K562 (cell line): Measurements from ENCODE around the gene FAM217B. TPM values are rescaled to one million over a fixed set of nuclear protein-coding genes. Genes with fewer than 3 reads are reported as not detected.

Experiments used
- CEBPB ChIP-seq: fragments of 450-650 bp; IDR thresholded peaks from 2 replicates; pipeline ENCODE4 v1.6.1; 2016; ENCODE audit warnings: missing genetic modification characterization, missing compliant biosample characterization
- DMBX1 ChIP-seq: fragments of 250-450 bp; sonication (Bioruptor Pico); IDR thresholded peaks from 2 replicates; pipeline ENCODE4 v1.8.0; 2022; ENCODE audit warnings: inconsistent platforms, mild to moderate bottlenecking, moderate library complexity, borderline replicate concordance
- HOXB6 ChIP-seq: fragments of 250-450 bp; sonication (Bioruptor Pico); IDR thresholded peaks from 2 replicates; pipeline ENCODE4 v1.5.1; 2022; ENCODE audit warnings: mild to moderate bottlenecking, borderline replicate concordance
- KDM4B ChIP-seq, 2 experiments: fragments of 450-650 bp in 1 of 2; sonication (generic) in 1 of 2; IDR thresholded peaks; 2 replicates each; pipeline ENCODE4 v1.6.1; 2016 to 2017; ENCODE audit warnings: borderline replicate concordance in 2 of 2, antibody characterized with exemption in 1 of 2, low read depth in 1 of 2, mild to moderate bottlenecking in 1 of 2
- NFIC ChIP-seq: fragments of 450-650 bp; IDR thresholded peaks from 2 replicates; pipeline ENCODE4 v1.6.1; 2017; ENCODE audit warnings: mild to moderate bottlenecking, inconsistent platforms
- PRPF4 ChIP-seq: fragments of 200-400 bp; formaldehyde crosslinking; IDR thresholded peaks from one replicate; pipeline ENCODE4 v1.6.1; 2017; ENCODE audit warnings: low read length, low read depth, mild to moderate bottlenecking; ENCODE audit not compliant: insufficient read depth, poor library complexity, severe bottlenecking
- RBFOX2 ChIP-seq: fragments of 200-400 bp; formaldehyde crosslinking; IDR thresholded peaks from 2 replicates; pipeline ENCODE4 v1.6.1; 2017; ENCODE audit warnings: low read depth, mild to moderate bottlenecking, low read length, moderate library complexity
- SRSF1 ChIP-seq: fragments of 200-400 bp; formaldehyde crosslinking; IDR thresholded peaks from 2 replicates; pipeline ENCODE4 v1.6.1; 2017; ENCODE audit warnings: mild to moderate bottlenecking, low read depth, low read length, moderate library complexity
- ZBTB8A ChIP-seq: fragments of 450-650 bp; IDR thresholded peaks from 2 replicates; pipeline ENCODE4 v1.6.1; 2018; ENCODE audit warnings: mild to moderate bottlenecking, moderate library complexity; ENCODE audit not compliant: partially characterized antibody
- polyA plus RNA-seq, 8 experiments: library from polyadenylated mRNA; depleted of rRNA in 4 of 8; stranded (reverse) in 5 of 8; unstranded in 3 of 8; fragments of >200 nt; fragmentation: Nextera tagmentation in 2 of 8; fragmentation: Illumina TruSeq in 1 of 8; extraction: Ambion mirVana in 2 of 8; extraction: Trizol in 1 of 8; gene quantifications; 2 replicates each; pipeline versions ENCODE4 v1.2.1 to v1.2.3, GENCODE V29; 2011 to 2014; ENCODE audit warnings: inconsistent platforms in 1 of 8, missing spikeins in 1 of 8
- total RNA-seq, 7 experiments: library from RNA; depleted of rRNA in 6 of 7; stranded (reverse); fragments of >200 nt in 6 of 7; fragmentation: Illumina TruSeq in 2 of 7; extraction: Trizol in 2 of 7; gene quantifications; 2 replicates each; pipeline versions ENCODE4 v1.2.1 to v1.2.3, GENCODE V29; 2011 to 2021; ENCODE audit warnings: low replicate concordance in 1 of 7
- TF ChIP-seq, protein P1 (sequence below): fragments of 450-650 bp; IDR thresholded peaks from 2 replicates; pipeline ENCODE4 v1.6.1; 2016; ENCODE audit warnings: mild to moderate bottlenecking, moderate library complexity
- TF ChIP-seq, protein P2 (sequence below): fragments of 450-650 bp; IDR thresholded peaks from 2 replicates; pipeline ENCODE4 v1.7.1; 2018; ENCODE audit warnings: mild to moderate bottlenecking, low read depth; ENCODE audit not compliant: partially characterized antibody

The FAM217B gene
- total and polyA plus RNA-seq, 9 of the 15 experiments (the other 6 are each of a cell fraction or from before 2014, with no cell fraction given), result 4.8 to 11.4 (median 6.9) TPM

DNA sequence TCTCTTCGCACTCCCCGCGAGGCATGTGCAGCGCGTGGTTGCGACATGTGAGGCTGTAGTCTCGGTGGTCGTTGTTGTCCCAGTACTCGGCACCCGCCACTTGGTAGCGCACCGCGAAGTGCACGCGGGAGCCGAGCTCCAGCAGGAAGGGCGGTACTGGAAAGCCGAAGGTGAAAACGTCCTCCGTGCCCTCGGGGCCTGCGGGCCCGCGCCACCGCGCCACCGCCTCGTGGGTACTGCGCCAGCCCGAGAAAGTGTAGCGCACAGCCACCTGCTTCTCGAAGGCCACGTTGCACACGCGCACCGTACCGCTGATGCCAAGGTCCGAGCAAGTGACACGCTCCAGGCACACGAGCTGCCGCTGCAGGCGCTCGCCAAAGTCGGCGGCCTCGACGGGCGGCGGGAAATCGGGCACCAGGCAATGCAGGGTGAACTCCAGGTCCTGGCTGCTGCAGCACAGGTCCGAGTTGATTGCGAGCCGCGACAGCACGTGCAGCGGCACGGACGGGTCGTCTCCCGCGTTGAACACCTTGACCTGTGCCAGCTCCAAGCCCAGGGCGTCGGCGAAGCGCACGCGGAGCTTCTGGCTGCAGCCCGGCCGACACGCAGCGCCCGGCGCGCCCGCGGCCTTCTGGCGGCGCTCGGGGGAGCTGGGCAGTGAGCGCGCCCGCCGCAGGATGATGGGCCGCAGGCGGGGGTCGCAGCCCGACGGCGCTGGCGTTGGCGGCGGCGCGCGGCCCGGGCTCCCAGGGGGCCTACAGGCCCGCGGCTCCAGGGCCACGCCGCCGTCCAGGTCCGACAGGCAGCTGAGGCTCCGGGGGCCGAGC, 924 bp upstream of the FAM217B start (continued):
- TF ChIP-seq, protein P1, sequence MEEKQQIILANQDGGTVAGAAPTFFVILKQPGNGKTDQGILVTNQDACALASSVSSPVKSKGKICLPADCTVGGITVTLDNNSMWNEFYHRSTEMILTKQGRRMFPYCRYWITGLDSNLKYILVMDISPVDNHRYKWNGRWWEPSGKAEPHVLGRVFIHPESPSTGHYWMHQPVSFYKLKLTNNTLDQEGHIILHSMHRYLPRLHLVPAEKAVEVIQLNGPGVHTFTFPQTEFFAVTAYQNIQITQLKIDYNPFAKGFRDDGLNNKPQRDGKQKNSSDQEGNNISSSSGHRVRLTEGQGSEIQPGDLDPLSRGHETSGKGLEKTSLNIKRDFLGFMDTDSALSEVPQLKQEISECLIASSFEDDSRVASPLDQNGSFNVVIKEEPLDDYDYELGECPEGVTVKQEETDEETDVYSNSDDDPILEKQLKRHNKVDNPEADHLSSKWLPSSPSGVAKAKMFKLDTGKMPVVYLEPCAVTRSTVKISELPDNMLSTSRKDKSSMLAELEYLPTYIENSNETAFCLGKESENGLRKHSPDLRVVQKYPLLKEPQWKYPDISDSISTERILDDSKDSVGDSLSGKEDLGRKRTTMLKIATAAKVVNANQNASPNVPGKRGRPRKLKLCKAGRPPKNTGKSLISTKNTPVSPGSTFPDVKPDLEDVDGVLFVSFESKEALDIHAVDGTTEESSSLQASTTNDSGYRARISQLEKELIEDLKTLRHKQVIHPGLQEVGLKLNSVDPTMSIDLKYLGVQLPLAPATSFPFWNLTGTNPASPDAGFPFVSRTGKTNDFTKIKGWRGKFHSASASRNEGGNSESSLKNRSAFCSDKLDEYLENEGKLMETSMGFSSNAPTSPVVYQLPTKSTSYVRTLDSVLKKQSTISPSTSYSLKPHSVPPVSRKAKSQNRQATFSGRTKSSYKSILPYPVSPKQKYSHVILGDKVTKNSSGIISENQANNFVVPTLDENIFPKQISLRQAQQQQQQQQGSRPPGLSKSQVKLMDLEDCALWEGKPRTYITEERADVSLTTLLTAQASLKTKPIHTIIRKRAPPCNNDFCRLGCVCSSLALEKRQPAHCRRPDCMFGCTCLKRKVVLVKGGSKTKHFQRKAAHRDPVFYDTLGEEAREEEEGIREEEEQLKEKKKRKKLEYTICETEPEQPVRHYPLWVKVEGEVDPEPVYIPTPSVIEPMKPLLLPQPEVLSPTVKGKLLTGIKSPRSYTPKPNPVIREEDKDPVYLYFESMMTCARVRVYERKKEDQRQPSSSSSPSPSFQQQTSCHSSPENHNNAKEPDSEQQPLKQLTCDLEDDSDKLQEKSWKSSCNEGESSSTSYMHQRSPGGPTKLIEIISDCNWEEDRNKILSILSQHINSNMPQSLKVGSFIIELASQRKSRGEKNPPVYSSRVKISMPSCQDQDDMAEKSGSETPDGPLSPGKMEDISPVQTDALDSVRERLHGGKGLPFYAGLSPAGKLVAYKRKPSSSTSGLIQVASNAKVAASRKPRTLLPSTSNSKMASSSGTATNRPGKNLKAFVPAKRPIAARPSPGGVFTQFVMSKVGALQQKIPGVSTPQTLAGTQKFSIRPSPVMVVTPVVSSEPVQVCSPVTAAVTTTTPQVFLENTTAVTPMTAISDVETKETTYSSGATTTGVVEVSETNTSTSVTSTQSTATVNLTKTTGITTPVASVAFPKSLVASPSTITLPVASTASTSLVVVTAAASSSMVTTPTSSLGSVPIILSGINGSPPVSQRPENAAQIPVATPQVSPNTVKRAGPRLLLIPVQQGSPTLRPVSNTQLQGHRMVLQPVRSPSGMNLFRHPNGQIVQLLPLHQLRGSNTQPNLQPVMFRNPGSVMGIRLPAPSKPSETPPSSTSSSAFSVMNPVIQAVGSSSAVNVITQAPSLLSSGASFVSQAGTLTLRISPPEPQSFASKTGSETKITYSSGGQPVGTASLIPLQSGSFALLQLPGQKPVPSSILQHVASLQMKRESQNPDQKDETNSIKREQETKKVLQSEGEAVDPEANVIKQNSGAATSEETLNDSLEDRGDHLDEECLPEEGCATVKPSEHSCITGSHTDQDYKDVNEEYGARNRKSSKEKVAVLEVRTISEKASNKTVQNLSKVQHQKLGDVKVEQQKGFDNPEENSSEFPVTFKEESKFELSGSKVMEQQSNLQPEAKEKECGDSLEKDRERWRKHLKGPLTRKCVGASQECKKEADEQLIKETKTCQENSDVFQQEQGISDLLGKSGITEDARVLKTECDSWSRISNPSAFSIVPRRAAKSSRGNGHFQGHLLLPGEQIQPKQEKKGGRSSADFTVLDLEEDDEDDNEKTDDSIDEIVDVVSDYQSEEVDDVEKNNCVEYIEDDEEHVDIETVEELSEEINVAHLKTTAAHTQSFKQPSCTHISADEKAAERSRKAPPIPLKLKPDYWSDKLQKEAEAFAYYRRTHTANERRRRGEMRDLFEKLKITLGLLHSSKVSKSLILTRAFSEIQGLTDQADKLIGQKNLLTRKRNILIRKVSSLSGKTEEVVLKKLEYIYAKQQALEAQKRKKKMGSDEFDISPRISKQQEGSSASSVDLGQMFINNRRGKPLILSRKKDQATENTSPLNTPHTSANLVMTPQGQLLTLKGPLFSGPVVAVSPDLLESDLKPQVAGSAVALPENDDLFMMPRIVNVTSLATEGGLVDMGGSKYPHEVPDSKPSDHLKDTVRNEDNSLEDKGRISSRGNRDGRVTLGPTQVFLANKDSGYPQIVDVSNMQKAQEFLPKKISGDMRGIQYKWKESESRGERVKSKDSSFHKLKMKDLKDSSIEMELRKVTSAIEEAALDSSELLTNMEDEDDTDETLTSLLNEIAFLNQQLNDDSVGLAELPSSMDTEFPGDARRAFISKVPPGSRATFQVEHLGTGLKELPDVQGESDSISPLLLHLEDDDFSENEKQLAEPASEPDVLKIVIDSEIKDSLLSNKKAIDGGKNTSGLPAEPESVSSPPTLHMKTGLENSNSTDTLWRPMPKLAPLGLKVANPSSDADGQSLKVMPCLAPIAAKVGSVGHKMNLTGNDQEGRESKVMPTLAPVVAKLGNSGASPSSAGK, result peak; percentile 56; the same call in 1 of the 2 replicates
- 0 out of 2 replicates have a peak, but pooled peaks have one; percentile 6 for TF ChIP-seq NFIC
- TF ChIP-seq KDM4B (IDR thresholded peaks at IDR 0.05; ENCODE audit: borderline replicate concordance in 2 of 2, low read depth in 1 of 2), result no peak
- no peak for TF ChIP-seq ZBTB8A
- no peak for TF ChIP-seq DMBX1 (CRISPR knock-in tag)
- no peak for TF ChIP-seq HOXB6 (CRISPR knock-in tag)
- TF ChIP-seq CEBPB (tag), result no peak
- TF ChIP-seq, protein P2, sequence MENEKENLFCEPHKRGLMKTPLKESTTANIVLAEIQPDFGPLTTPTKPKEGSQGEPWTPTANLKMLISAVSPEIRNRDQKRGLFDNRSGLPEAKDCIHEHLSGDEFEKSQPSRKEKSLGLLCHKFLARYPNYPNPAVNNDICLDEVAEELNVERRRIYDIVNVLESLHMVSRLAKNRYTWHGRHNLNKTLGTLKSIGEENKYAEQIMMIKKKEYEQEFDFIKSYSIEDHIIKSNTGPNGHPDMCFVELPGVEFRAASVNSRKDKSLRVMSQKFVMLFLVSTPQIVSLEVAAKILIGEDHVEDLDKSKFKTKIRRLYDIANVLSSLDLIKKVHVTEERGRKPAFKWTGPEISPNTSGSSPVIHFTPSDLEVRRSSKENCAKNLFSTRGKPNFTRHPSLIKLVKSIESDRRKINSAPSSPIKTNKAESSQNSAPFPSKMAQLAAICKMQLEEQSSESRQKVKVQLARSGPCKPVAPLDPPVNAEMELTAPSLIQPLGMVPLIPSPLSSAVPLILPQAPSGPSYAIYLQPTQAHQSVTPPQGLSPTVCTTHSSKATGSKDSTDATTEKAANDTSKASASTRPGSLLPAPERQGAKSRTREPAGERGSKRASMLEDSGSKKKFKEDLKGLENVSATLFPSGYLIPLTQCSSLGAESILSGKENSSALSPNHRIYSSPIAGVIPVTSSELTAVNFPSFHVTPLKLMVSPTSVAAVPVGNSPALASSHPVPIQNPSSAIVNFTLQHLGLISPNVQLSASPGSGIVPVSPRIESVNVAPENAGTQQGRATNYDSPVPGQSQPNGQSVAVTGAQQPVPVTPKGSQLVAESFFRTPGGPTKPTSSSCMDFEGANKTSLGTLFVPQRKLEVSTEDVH, result no peak
- TF ChIP-seq RBFOX2, result 0 out of 2 replicates have a peak, but pooled peaks have one; percentile 21
- TF ChIP-seq SRSF1, result no peak
- TF ChIP-seq PRPF4, result peak; percentile 35
